ENCODE measurements around the gene CMTM4.
"Not testable (repeated sequence)": the region's sequence is repeated elsewhere in the genome, so short reads cannot be mapped to it uniquely, and the experiment has no call there.

Gene CMTM4

GRCh38 chr16:66611911-66612310 is 84.6 kb downstream of the CMTM4 start:
- not testable (repeated sequence) for DNase-seq

DNA sequence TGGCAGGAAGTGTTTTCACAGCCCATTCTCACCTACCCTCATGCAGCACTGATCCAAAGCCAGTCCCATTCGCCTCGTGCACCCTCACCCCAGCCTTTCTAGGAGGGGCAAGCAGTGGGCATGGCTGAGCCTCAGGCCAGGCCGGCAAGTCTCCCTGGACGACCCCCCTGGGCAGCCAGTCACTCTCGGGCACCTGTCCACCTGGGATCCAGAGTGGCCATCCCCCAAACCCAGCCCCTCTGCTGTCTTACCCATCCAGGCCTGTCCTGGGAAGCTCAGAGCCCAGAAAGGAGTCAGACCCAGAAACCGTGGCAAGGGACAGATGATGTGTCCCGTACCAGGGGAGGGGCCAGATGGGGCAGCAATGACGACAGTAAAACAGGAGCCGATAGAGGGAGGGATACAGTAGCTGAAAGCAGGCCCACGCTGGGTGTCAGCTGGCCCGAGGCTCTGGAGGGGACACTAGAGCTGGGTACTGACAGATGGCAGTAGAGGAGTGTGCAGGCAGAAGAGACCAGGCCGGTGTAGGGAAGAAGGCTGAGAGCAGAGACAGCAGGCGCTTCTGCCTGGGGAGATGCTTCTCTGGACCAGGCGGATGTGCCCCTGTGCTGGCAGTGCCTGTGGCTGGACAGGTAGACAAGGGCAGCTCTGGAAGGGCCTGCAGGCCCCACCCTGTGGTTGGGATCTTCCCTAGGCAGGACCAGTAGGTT is 86.3 kb downstream of the CMTM4 start:
- no peak for DNase-seq

- DNase-seq = no peak
These were observed 87.4 kb downstream of the CMTM4 start for GRCh38 chr16:66609139-66609510.

- peak; percentile 51 for DNase-seq
These were observed 88.1 kb downstream of the CMTM4 start for GRCh38 chr16:66608241-66609138.

DNA sequence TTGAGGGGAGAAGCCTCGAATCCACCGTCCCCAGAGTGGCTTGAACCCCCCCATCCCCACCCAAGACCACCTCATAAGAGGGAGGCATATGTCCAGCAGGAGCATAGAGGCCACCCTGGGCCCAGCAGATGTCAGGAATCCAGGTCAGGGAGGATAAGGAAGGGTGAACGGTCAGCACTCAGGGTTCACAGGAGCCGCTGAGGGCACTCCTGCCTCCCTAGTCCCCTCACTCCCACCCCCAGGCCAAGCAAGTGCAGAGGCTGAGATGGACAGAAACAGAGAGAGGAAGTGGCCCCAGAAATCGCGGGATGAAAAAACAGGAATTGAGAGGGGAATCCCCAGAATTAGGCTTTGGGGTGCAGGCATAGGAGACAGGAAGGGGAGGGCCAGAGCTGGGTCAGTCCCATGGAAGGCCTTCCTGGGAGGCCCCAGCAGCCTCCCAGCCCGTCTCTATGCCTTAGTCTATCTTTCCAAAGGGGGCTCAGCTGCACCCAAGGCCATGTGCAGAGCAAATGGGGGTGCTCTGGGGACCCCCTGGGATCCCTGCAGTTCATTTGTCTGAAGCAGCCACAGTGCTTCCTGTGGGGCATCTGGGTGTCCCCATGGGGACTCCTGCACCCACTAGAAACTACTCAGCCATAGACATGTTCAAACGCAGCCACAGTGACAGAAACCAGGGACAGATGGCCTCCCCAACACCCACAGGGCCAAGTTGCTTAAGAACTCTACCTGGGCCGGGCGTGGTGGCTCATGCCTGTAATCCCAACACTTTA is 90.4 kb downstream of the CMTM4 start:
- DNase-seq = no peak

GRCh38 chr16:66605177-66605978 is 91.2 kb downstream of the CMTM4 start:
- no peak for DNase-seq

DNA sequence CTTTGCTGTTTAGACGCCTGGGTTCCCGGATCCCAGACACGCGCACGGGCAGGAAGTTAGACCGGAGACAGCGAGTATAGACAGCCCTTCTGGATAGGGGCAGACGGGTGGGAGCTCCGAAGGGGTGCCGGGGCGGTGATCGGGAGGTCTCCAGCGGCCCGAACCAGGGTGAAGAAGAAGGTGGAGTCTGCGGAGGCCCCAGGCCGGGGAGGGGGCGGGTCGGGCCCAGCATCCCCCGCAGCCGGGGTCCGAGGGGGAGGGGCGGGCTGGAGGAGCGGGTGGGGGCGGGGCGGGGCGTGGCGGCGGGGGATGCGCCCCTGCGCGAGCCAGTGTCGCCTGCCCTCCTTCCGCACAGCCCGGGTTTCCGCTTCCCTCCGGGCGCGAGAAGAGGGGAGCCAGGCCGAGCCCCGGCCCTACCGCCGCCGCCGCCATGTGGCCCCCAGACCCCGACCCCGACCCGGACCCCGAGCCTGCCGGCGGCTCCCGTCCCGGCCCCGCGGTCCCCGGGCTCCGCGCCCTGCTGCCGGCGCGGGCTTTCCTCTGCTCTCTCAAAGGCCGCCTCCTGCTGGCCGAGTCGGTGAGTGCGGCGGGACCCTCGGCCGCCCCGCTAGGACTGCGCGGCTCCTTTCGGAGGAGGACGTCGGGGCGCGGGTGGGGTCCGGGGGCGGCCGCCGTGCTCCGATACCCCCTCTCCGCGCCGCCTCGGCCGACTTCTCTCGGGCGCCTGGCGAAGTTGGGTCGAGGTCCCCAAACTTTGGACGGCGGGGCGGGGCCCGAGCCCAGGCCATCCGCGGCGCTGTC is 92.0 kb downstream of the CMTM4 start, which contains the start of gene CMTM3:
TSS of gene CMTM3 (plus strand) at position 329 of the 801 bp plus-strand sequence. CDS start at position 431, 102 bp downstream.
- peak; percentile 16 for DNase-seq

DNA sequence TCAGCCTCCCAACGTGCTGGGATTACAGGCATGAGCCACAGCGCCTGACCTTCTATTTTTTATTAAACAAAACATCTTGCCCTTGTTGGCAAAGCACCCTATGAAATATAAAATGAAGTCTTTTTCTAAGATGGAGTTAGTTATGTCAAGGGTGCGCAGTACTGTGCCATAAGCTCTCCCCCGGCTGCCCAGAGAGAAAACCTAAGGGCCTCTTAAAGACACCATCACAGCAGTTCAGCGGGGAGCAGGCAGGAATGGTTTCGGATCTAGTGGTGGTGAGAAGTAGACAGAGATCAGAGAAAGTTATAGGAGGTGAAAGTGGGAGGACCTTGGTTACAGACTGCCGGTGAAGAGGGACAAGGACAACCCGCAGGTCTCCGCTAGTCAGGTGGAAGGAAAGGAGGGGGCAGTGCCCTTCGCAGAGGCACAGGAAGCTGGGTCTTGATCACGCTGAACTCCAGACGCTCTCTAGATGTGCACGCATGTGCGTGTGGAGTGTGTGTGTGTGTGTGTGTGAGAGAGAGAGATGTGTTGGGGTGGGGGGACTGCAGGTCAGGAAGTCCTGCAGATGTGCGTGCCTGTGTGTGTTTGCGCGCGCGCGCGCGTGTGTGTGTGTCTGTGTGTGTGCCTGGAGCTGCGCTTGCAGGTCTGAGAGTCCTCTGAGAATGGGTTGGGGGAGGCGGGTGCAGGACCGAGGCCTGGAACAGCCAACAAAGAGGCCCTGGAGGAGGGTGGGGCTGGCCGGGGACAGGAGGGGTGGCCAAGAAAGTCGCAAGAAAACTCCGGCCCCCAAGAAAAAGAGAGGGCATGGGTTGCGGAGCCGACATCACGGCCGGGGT is 92.8 kb downstream of the CMTM4 start:
- no peak for DNase-seq

- no peak for DNase-seq
These were observed 95.1 kb downstream of the CMTM4 start for GRCh38 chr16:66601471-66601870.

DNA sequence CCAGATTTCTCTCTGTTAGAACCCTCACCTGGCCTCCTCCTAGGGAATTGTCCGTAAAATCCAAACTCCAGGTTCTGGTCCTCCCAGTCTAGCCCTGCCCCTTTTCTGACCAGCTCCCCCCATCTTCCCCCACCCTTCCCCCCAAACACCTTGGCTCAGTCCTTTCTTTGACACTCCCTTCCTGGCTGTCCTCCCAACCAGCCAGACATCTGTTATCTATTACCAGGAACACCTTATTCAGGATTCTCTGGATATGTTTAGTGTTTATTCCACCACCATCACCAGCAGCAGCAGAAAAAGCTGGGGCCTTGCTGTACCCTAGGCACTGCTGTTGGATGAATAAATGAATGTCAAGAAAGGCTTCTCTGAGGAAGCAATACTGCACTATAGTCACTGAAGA is 96.1 kb downstream of the CMTM4 start:
- no peak for DNase-seq

DNA sequence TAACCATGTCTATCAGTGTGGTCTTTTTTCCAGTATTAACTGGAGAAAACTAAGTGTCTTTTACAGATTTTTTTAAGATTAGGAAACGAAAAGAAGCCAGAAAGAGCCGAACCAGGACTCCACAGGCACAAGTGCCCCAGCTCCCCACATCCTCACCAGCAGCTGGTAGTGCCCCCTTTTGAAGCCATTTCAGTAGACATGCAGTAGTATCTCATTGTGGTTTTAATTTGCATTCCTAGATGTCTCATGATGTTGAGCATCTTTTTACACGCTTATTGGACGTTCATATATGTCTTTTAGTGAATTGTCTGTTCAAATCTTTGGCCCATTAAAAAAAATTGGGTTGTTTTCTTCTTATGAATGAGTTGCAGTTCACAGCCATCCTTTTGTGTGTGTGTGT is 96.8 kb downstream of the CMTM4 start:
- DNase-seq = no peak

DNA sequence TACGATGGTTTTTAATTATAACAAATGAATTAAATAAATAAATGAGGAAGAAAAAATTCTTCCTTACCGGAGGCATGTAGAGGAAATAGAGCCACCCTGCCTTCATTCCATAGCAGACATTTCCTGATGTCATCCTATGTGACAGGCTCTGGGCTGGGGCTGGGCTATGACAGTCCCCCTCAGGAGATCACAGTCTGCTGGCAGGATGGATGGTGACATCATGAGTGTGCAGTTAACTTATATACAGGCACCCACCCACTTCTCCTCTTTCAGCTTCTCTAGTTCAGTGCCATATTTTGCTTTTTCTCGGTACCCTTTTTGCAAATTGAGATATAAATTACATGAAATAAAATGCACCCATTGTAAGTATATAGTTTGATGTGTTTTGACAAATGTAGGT is 98.4 kb downstream of the CMTM4 start:
- no peak for DNase-seq

DNA sequence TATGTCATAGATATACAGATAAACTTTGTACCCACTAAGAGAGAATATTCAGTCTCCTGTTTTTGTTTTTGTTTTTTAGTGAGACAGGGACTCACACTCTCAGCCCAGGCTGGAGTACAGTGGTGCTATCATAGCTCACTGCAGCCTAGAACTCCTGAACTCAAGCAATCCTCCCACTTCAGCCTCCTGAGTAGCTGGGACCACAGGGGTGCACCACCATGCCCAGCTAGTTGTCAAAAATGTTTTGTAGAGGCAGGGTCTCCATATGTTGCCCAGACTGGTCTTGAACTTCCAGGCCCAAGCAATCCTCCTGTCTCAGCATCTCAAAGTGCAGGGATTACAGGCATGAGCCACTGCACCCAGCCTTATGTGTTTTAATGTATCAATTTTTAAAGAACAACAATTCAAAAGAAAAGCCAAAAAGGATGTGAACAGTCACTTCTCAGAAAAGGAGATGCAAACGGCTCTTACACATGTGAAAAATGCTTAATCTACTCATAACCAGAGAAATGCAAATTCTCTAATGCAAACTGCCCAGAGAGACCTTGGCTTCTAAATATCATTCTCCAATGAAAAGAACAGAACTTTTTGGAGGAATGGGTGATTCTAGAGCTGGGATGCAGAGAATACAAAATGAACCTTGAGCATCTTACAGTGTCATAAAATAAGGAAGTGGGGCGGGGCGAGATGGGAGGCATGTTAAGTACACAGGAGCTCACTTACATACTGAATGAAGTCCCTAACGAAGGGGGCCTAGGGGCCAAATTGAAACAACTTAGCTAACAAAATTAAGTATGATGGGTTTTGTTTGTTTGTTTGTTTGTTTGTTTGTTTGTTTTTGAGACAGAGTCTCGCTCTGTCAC is 99.3 kb downstream of the CMTM4 start:
- no peak for DNase-seq

GRCh38 chr16:66596559-66596958 is 100.0 kb downstream of the CMTM4 start:
- not testable (repeated sequence) for DNase-seq

DNA sequence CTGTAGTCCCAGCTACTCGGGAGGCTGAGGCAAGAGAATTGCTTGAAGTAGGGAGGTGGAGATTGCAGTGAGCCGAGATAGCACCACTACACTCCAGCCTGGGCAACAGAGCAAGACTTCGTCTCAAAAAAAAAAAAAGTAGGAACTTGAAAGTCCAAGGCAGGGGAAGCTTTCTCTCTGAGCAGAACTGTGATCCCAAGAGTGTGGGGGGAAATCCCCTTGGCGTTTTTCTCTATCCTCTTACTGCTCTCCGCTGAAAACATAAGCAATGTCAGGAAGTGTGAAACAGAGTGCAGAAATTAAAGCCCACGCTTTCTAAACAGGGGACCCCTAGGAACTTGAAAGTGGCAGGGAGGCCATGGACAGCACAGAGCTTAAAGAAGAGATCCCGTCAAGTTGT is 101.8 kb downstream of the CMTM4 start:
- DNase-seq = no peak

DNA sequence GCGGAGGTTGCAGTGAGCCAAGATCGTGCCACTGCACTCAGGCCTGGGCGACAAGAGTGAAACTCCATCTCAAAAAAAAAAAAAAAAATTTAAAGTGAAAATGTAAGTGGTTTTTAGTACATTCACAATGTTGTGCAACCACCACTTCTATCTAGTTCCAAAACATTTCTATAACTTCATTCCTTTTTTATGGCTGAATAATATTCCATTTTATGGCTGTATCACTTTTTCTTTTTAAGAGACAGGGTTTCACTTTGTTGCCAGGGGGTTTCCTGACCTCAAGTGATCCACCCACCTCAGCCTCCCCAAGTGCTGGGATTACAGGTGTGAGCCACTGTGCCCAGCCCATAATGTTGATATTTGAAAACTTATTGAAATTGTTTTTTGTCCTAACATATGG is 103.7 kb downstream of the CMTM4 start:
- no peak for DNase-seq

DNA sequence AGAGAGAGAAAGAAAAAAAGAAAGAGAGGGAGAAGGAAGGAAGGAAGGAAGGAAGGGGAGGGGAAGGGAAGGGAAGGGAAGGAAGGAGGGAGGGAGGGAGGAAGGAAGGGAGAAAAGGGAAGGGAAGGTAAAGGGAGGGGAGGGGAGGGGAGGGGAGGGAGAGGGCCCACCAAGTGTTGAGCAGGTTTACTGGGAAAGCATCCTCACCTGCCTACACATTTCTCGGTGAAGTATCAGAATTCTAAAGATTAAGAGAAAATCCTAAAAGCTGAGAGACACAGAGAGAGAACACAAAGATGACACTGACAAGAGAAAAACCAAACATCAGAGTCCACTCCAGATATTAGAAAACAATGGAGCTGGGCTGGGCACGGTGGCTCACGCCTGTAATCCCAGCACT is 104.3 kb downstream of the CMTM4 start:
- DNase-seq = no peak

- no peak for DNase-seq
These were observed 105.5 kb downstream of the CMTM4 start for GRCh38 chr16:66591018-66591417.

GRCh38 chr16:66590322-66590721 is 106.2 kb downstream of the CMTM4 start:
- DNase-seq = no peak
